H1 (cell line): ENCODE results near the gene FXYD3. TPM values are rescaled to one million over a fixed set of nuclear protein-coding genes. Genes with fewer than 3 reads are reported as not detected.

Experiments
- CTCF ChIA-PET: fragments of 300-600 bp; sonication (Branson Sonifier 250); formaldehyde crosslinking; loops from one replicate; lab custom pipeline; 2021; ENCODE audit not compliant: partially characterized antibody; lab: Charles Lee
- POLR2A ChIA-PET: fragments of 300-600 bp; sonication (Branson Sonifier 250); formaldehyde crosslinking; loops from one replicate; lab custom pipeline; 2021; ENCODE audit warnings: inconsistent platforms; ENCODE audit not compliant: partially characterized antibody; lab: Charles Lee
- DNase-seq, 2 experiments: peaks; one replicate each; pipeline versions ENCODE4 v3.0.0 to v3.0.0-alpha.2; 2010 to 2022; ENCODE audit warnings: low spot score in 2 of 2, low read depth in 1 of 2, mixed read lengths in 1 of 2
- FAIRE-seq: peaks from 2 replicates; lab custom pipeline; 2011; peaks lifted over from hg19 to GRCh38; lab: Jason Lieb, UNC
- H2AFZ ChIP-seq: 2 replicates; pipeline ENCODE4 v1.8.1; 2012; ENCODE audit warnings: low read length, inconsistent platforms
- H2AK5ac ChIP-seq: 2 replicates; pipeline ENCODE4 v1.6.1; 2013; ENCODE audit warnings: low read depth, low read length
- H2BK120ac ChIP-seq: replicated peaks from 2 replicates; pipeline ENCODE3; 2013; ENCODE audit warnings: low read depth, low read length, inconsistent platforms
- H2BK12ac ChIP-seq: 2 replicates; pipeline ENCODE4 v1.6.1; 2013; ENCODE audit warnings: low read depth, low read length
- H2BK15ac ChIP-seq: 2 replicates; pipeline ENCODE4 v1.6.1; 2013; ENCODE audit warnings: low read length
- H2BK20ac ChIP-seq: 2 replicates; pipeline ENCODE4 v1.6.1; 2013; ENCODE audit warnings: low read length
- H2BK5ac ChIP-seq: 2 replicates; pipeline ENCODE4 v1.6.1; 2013; ENCODE audit warnings: low read depth, low read length
- H3K14ac ChIP-seq: 2 replicates; pipeline ENCODE4 v1.6.1; 2013; ENCODE audit warnings: inconsistent platforms; ENCODE audit not compliant: insufficient read length
- H3K18ac ChIP-seq: 2 replicates; pipeline ENCODE4 v1.6.1; 2013; ENCODE audit warnings: low read length; ENCODE audit errors: extremely low read depth
- H3K23ac ChIP-seq: 2 replicates; pipeline ENCODE4 v1.6.1; 2013; ENCODE audit warnings: inconsistent platforms; ENCODE audit not compliant: insufficient read length
- H3K23me2 ChIP-seq: 2 replicates; pipeline ENCODE4 v1.6.1; 2013; ENCODE audit warnings: low read depth, low read length
- H3K27ac ChIP-seq: 2 replicates; pipeline ENCODE4 v1.6.1; 2011; ENCODE audit warnings: low read depth, low read length, inconsistent platforms
- H3K27me3 ChIP-seq, 4 experiments: replicated peaks in 1 of 4; 1 replicate in 1 of 4; 2 replicates in 3 of 4; pipeline versions ENCODE4 v1.6.1 to v1.8.1; 2011 to 2013; ENCODE audit warnings: low read length in 3 of 4, mild to moderate bottlenecking in 3 of 4, inconsistent platforms in 2 of 4, mixed read lengths in 2 of 4, moderate library complexity in 1 of 4; ENCODE audit not compliant: control insufficient read depth in 3 of 4, insufficient read depth in 3 of 4; ENCODE audit errors: extremely low read depth in 1 of 4
- H3K36me3 ChIP-seq, 4 experiments: 2 replicates each; pipeline versions ENCODE4 v1.6.1 to v1.8.1; 2011 to 2013; ENCODE audit warnings: mild to moderate bottlenecking in 4 of 4, low read length in 3 of 4, moderate library complexity in 2 of 4, control low read depth in 1 of 4, inconsistent platforms in 1 of 4; ENCODE audit not compliant: insufficient read depth in 4 of 4, control insufficient read depth in 2 of 4
- H3K4ac ChIP-seq: replicated peaks from 2 replicates; pipeline ENCODE3; 2013; ENCODE audit warnings: low read length, low read depth, mixed read lengths, inconsistent platforms; ENCODE audit not compliant: insufficient read length
- H3K4me1 ChIP-seq, 4 experiments: replicated peaks in 1 of 4; 1 replicate in 1 of 4; 2 replicates in 3 of 4; pipeline versions ENCODE4 v1.6.1 to v1.8.1; 2011 to 2013; ENCODE audit warnings: low read length in 3 of 4, inconsistent platforms in 2 of 4, mixed read lengths in 1 of 4; ENCODE audit not compliant: insufficient read depth in 4 of 4, control insufficient read depth in 3 of 4
- H3K4me2 ChIP-seq, 2 experiments: 2 replicates each; pipeline versions ENCODE4 v1.6.1 to v1.8.1; 2011 to 2013; ENCODE audit warnings: low read depth in 2 of 2, low read length in 2 of 2, control low read depth in 1 of 2, inconsistent platforms in 1 of 2, mild to moderate bottlenecking in 1 of 2; ENCODE audit not compliant: insufficient read depth in 1 of 2
- H3K4me3 ChIP-seq, 4 experiments: fragments of 200-600, 300-600 bp in 1 of 4; sonication (generic), shearing (Covaris generic), sonication (Bioruptor Twin) in 1 of 4; 2 replicates each; pipeline versions ENCODE4 v1.5.1 to v1.8.1; 2011 to 2016; ENCODE audit warnings: low read length in 4 of 4, low read depth in 3 of 4, control low read depth in 2 of 4, inconsistent platforms in 2 of 4, mild to moderate bottlenecking in 2 of 4, mixed read lengths in 1 of 4, moderate library complexity in 1 of 4; ENCODE audit not compliant: insufficient read depth in 2 of 4; ENCODE audit errors: extremely low read depth in 1 of 4
- H3K56ac ChIP-seq: replicated peaks from 2 replicates; pipeline ENCODE3; 2013; ENCODE audit warnings: low read depth, mild to moderate bottlenecking, mixed read lengths, low read length, inconsistent platforms; ENCODE audit not compliant: insufficient read length
- H3K79me1 ChIP-seq: 2 replicates; pipeline ENCODE4 v1.6.1; 2013; ENCODE audit warnings: low read depth, low read length, control low read depth
- H3K79me2 ChIP-seq, 2 experiments: 2 replicates each; pipeline versions ENCODE4 v1.6.1 to v1.8.1; 2012 to 2013; ENCODE audit warnings: low read length in 2 of 2, mild to moderate bottlenecking in 2 of 2, inconsistent platforms in 1 of 2; ENCODE audit not compliant: insufficient read depth in 2 of 2, control insufficient read depth in 1 of 2
- H3K9ac ChIP-seq, 4 experiments: replicated peaks in 1 of 4; 1 replicate in 1 of 4; 2 replicates in 3 of 4; pipeline versions ENCODE4 v1.6.1 to v1.8.1; 2011 to 2013; ENCODE audit warnings: low read depth in 3 of 4, low read length in 3 of 4, control low read depth in 2 of 4, mild to moderate bottlenecking in 2 of 4, moderate library complexity in 2 of 4, inconsistent platforms in 1 of 4; ENCODE audit errors: extremely low read depth in 1 of 4
- H3K9me3 ChIP-seq, 2 experiments: 2 replicates each; pipeline versions ENCODE4 v1.6.1 to v1.8.1; 2012 to 2013; ENCODE audit warnings: mild to moderate bottlenecking in 2 of 2, moderate library complexity in 2 of 2, control low read depth in 1 of 2, inconsistent platforms in 1 of 2, low read depth in 1 of 2, low read length in 1 of 2, mixed read lengths in 1 of 2; ENCODE audit not compliant: insufficient read depth in 2 of 2
- H4K20me1 ChIP-seq, 2 experiments: replicated peaks in 1 of 2; 2 replicates each; pipeline versions ENCODE3 to v1.8.1; 2011 to 2013; ENCODE audit warnings: inconsistent platforms in 2 of 2, low read length in 2 of 2, mild to moderate bottlenecking in 1 of 2; ENCODE audit not compliant: insufficient read depth in 2 of 2, control insufficient read depth in 1 of 2
- H4K5ac ChIP-seq: 2 replicates; pipeline ENCODE4 v1.6.1; 2013; ENCODE audit warnings: low read length, low read depth, mixed read lengths, inconsistent platforms; ENCODE audit not compliant: insufficient read length
- H4K8ac ChIP-seq: 2 replicates; pipeline ENCODE4 v1.8.0; 2013; ENCODE audit warnings: mild to moderate bottlenecking, moderate library complexity, low read length, inconsistent platforms; ENCODE audit not compliant: insufficient read depth; ENCODE audit errors: extremely low read depth
- H4K91ac ChIP-seq: replicated peaks from 2 replicates; pipeline ENCODE3; 2013; ENCODE audit warnings: low read length, mixed read lengths, inconsistent platforms; ENCODE audit not compliant: insufficient read length
- POLR2AphosphoS5 ChIP-seq: IDR thresholded peaks from 2 replicates; pipeline ENCODE4 v1.6.1; 2011; ENCODE audit warnings: low read depth, low read length
- SIN3A ChIP-seq, 2 experiments: IDR thresholded peaks in 1 of 2; conservative IDR thresholded peaks in 1 of 2; 2 replicates each; pipeline ENCODE4 v1.6.1; 2011 to 2012; ENCODE audit warnings: low read length in 2 of 2, improper control_type of control experiment in 1 of 2, low read depth in 1 of 2, mild to moderate bottlenecking in 1 of 2
- SP4 ChIP-seq: IDR thresholded peaks from 2 replicates; pipeline ENCODE4 v1.6.1; 2012; ENCODE audit warnings: low read length, inconsistent platforms
- WGBS, 2 experiments: shearing (Covaris generic) in 1 of 2; methylation state at CpG; one replicate each; pipeline versions ENCODE4 v1.1.6 to v1.1.7; 2013 to 2015; ENCODE audit warnings: low lambda C conversion rate in 2 of 2, mixed read lengths in 2 of 2, inconsistent platforms in 1 of 2, low coverage in 1 of 2, missing lambda C conversion rate in 1 of 2; ENCODE audit not compliant: insufficient replicate concordance in 2 of 2, insufficient coverage in 1 of 2, insufficient read length in 1 of 2; ENCODE audit errors: extremely low coverage in 1 of 2, missing lambda C conversion rate in 1 of 2; 5-methylcytosine and 5-hydroxymethylcytosine counted together
- polyA plus RNA-seq, 7 experiments: library from polyadenylated mRNA; depleted of rRNA in 3 of 7; stranded (reverse) in 5 of 7; unstranded in 2 of 7; fragments of >200 nt in 5 of 7; fragments of 200-250 nt in 2 of 7; gene quantifications; 1 replicate in 5 of 7; 2 replicates in 1 of 7; 4 replicates in 1 of 7; pipeline versions ENCODE4 v1.2.1 to v1.2.3, GENCODE V29; 2011 to 2013; ENCODE audit warnings: missing spikeins in 2 of 7, mixed read lengths in 2 of 7
- total RNA-seq: library from RNA; stranded (reverse); fragmentation: NEBNext Ultra II Directional; extraction: Animal tissue kit (Norgen Biotek cat#: 25700); gene quantifications from 2 replicates; pipeline ENCODE4 v1.2.1, GENCODE V29; 2021
- TF ChIP-seq, protein P1 (sequence below): IDR thresholded peaks from 2 replicates; pipeline ENCODE4 v1.6.1; 2011; ENCODE audit warnings: low read depth, mild to moderate bottlenecking, low read length; ENCODE audit not compliant: insufficient read depth

The FXYD3 gene
- total and polyA plus RNA-seq, 2 of the 8 experiments (the other 6 are each of a cell fraction or from before 2014, with no cell fraction given), result 0.33 TPM; not detected in 1

DNA sequence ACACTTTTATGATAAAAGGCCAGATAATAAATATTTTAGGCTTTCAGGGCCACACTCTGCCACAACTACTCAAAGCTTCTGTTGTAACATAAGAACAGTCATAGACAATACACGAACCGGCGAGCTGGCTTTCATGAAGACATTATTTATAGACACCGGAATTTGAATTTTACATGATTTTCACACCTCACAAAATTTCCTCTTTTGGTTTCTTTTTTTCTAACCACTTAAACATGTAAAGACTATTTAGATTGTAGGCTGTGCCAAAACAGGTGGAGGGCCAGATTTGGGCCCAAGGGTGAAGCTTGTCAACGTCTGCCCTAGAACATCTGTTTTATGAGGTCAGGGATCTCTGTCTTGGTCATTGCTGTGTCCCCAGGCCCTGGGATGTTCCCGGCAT, 29.7 kb upstream of the FXYD3 start:
- H2BK120ac ChIP-seq, result no peak overlapping the region
- H3K4me1 ChIP-seq, result peaks cover 3 to 13% (median 6%) of the 10 kb centered on the region in 4 experiments; a peak in 6 of 7 replicates
- H4K20me1 ChIP-seq, result no peaks in the 10 kb centered on the region
- H3K79me1 ChIP-seq, result no peaks in the 10 kb centered on the region
- no peak overlapping the region for H3K14ac ChIP-seq
- H3K18ac ChIP-seq, result no peak overlapping the region
- POLR2A ChIA-PET, result interaction anchor here (0.6 to 1.4 kb wide), 5 partner anchors 11 to 30 kb away, joined by 3 to 9 read pairs (median 3); no protein-coding TSS in a partner anchor
- no peak overlapping the region for H3K56ac ChIP-seq
- H3K9ac ChIP-seq, result no peak overlapping the region
- H3K27me3 ChIP-seq, result peaks cover 0 to 2% (median 0%) of the 10 kb centered on the region in 4 experiments; a peak in 1 of 7 replicates
- H2BK5ac ChIP-seq, result no peak overlapping the region
- no peaks in the 10 kb centered on the region; a peak in 1 of 4 replicates for H3K9me3 ChIP-seq
- 73% methylated on average over 6 of the region's 6 CpGs; no CpG with 5 or more reads in 1 of the 2 experiments for WGBS, 2 experiments
- no peaks in the 10 kb centered on the region for H3K79me2 ChIP-seq
- no peak overlapping the region for H3K23ac ChIP-seq
- no peak overlapping the region for H2AK5ac ChIP-seq
- H2BK15ac ChIP-seq, result no peak overlapping the region
- DNase-seq, result no peak
- no peak overlapping the region for H3K4ac ChIP-seq
- CTCF ChIA-PET, result interaction anchor here (0.6 to 4.5 kb wide), 10 partner anchors 15 to 247 kb away, joined by 3 to 28 read pairs (median 4); no protein-coding TSS in a partner anchor
- no peak overlapping the region for H3K4me2 ChIP-seq
- no peak overlapping the region for H4K91ac ChIP-seq
- H4K5ac ChIP-seq, result no peak overlapping the region
- 0 out of 2 replicates have a peak overlapping the region, but pooled peaks have one; percentile 76 for H2BK12ac ChIP-seq
- H3K27ac ChIP-seq, result no peak overlapping the region
- H4K8ac ChIP-seq, result no peak overlapping the region
- H2BK20ac ChIP-seq, result no peak overlapping the region
- H3K4me3 ChIP-seq, result no peak overlapping the region
- no peak overlapping the region for H2AFZ ChIP-seq
- no peak for FAIRE-seq
- H3K36me3 ChIP-seq, result no peaks in the 10 kb centered on the region
- peaks cover 2% of the 10 kb centered on the region; the same call in 1 of the 2 replicates for H3K23me2 ChIP-seq
- no peak for TF ChIP-seq POLR2AphosphoS5
- no peak for TF ChIP-seq SP4
- no peak for TF ChIP-seq SIN3A (conservative IDR thresholded peaks at IDR 0.05 in 1 of 2, IDR thresholded peaks at IDR 0.05 in 1 of 2; ENCODE audit: low read depth in 1 of 2, low read length in 2 of 2)
- TF ChIP-seq, protein P1, sequence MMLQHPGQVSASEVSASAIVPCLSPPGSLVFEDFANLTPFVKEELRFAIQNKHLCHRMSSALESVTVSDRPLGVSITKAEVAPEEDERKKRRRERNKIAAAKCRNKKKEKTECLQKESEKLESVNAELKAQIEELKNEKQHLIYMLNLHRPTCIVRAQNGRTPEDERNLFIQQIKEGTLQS, result no peak
